A549 (cell line): ENCODE results near the gene ZNF134. TPM values are rescaled to one million over a fixed set of nuclear protein-coding genes. Genes with fewer than 3 reads are reported as not detected.
A peak's percentile ranks its signal among the peaks of the same experiment; 100 is the strongest.

Experiments used
- ATAC-seq, 2 experiments: fragments of 200-7000 bp in 1 of 2; fragments of >200 bp in 1 of 2; cut with Nextera tagmentation in 1 of 2; cut with Tn5 transposase in 1 of 2; 3 replicates each; pipeline versions ENCODE4 v1.8.0 to v1.9.1; 2018 to 2020; ENCODE audit warnings: mild to moderate bottlenecking in 1 of 2, moderate library complexity in 1 of 2
- CTCF ChIA-PET: fragments of 300-600 bp; sonication (Branson Sonifier 250); formaldehyde crosslinking; extraction: SDS; loops from one replicate; lab custom pipeline; 2021; ENCODE audit warnings: antibody characterized with exemption, inconsistent platforms; lab: Yijun Ruan, JAX
- POLR2A ChIA-PET: fragments of 350-600 bp; formaldehyde crosslinking; extraction: SDS; loops from one replicate; lab custom pipeline; 2021; ENCODE audit warnings: antibody characterized with exemption, inconsistent platforms; lab: Yijun Ruan, JAX
- DNase-seq, 2 experiments: peaks; one replicate each; pipeline versions ENCODE4 v3.0.0 to v3.0.0-alpha.2; 2011 to 2016; ENCODE audit warnings: low read depth in 1 of 2, low spot score in 1 of 2
- FAIRE-seq: peaks from 2 replicates; lab custom pipeline; 2011; peaks lifted over from hg19 to GRCh38; lab: Jason Lieb, UNC
- H3K27ac ChIP-seq, 2 experiments: fragments of >200 bp; sonication (Bioruptor Twin); formaldehyde crosslinking; 3 replicates each; pipeline ENCODE4 v1.5.1; 2016 to 2017
- H3K4me1 ChIP-seq: fragments of >200 bp; sonication (Bioruptor Twin); formaldehyde crosslinking; 3 replicates; pipeline ENCODE4 v1.6.1; 2016
- H3K4me2 ChIP-seq: fragments of >200 bp; sonication (Bioruptor Twin); formaldehyde crosslinking; 3 replicates; pipeline ENCODE4 v1.6.1; 2016
- H3K4me3 ChIP-seq: fragments of >200 bp; sonication (Bioruptor Twin); formaldehyde crosslinking; 3 replicates; pipeline ENCODE4 v1.5.1; 2016
- H3K9me3 ChIP-seq: fragments of >200 bp; sonication (Bioruptor Twin); formaldehyde crosslinking; 3 replicates; pipeline ENCODE4 v1.6.1; 2016
- ATOH8 ChIP-seq: fragments of 250-450 bp; sonication (Bioruptor Pico); IDR thresholded peaks from 2 replicates; pipeline ENCODE4 v1.5.0; 2020; ENCODE audit warnings: low read depth, mild to moderate bottlenecking, moderate library complexity
- BCL3 ChIP-seq: fragments of >200 bp; sonication (Bioruptor Twin); formaldehyde crosslinking; IDR thresholded peaks from 3 replicates; pipeline ENCODE4 v1.6.1; 2016
- CEBPB ChIP-seq, 2 experiments: fragments of >200 bp in 1 of 2; sonication (Bioruptor Twin) in 1 of 2; formaldehyde crosslinking in 1 of 2; IDR thresholded peaks; 2 replicates each; pipeline ENCODE4 v1.6.1; 2012 to 2016
- EHMT2 ChIP-seq: fragments of 200-600 bp; sonication (generic); IDR thresholded peaks from 2 replicates; pipeline ENCODE4 v1.6.1; 2016; ENCODE audit warnings: antibody characterized with exemption, low read depth, mild to moderate bottlenecking, moderate library complexity
- EP300 ChIP-seq, 2 experiments: fragments of >200 bp; sonication (Bioruptor Twin); formaldehyde crosslinking; IDR thresholded peaks; 2 replicates in 1 of 2; 3 replicates in 1 of 2; pipeline ENCODE4 v1.6.1; 2016 to 2017
- ESRRA ChIP-seq: fragments of 150-350 bp; IDR thresholded peaks from 2 replicates; pipeline ENCODE4 v1.6.1; 2014; ENCODE audit warnings: mild to moderate bottlenecking, low read length, borderline replicate concordance
- FOSL2 ChIP-seq, 2 experiments: fragments of 450-650 bp in 1 of 2; fragments of >200 bp in 1 of 2; sonication (Bioruptor Twin) in 1 of 2; formaldehyde crosslinking; IDR thresholded peaks; 2 replicates each; pipeline versions ENCODE4 v1.5.0 to v1.6.1; 2016 to 2020; ENCODE audit warnings: mild to moderate bottlenecking in 1 of 2, moderate library complexity in 1 of 2
- HDAC2 ChIP-seq: fragments of 200-600 bp; sonication (generic); IDR thresholded peaks from 2 replicates; pipeline ENCODE4 v1.6.1; 2016
- HOXA7 ChIP-seq: fragments of 250-450 bp; sonication (Bioruptor Pico); IDR thresholded peaks from 2 replicates; pipeline ENCODE4 v1.5.0; 2020; ENCODE audit warnings: mild to moderate bottlenecking, moderate library complexity
- JUN ChIP-seq, 2 experiments: fragments of >200 bp; sonication (Bioruptor Twin); formaldehyde crosslinking; IDR thresholded peaks; 2 replicates in 1 of 2; 3 replicates in 1 of 2; pipeline ENCODE4 v1.6.1; 2016 to 2017
- KDM1A ChIP-seq: fragments of 200-600 bp; sonication (generic); IDR thresholded peaks from 2 replicates; pipeline ENCODE4 v1.6.1; 2016; ENCODE audit warnings: low read depth, mild to moderate bottlenecking
- KDM5A ChIP-seq: fragments of 200-600 bp; sonication (generic); IDR thresholded peaks from 2 replicates; pipeline ENCODE4 v1.6.1; 2016; ENCODE audit warnings: antibody characterized with exemption, mild to moderate bottlenecking
- MAX ChIP-seq: IDR thresholded peaks from 2 replicates; pipeline ENCODE4 v1.6.1; 2012
- MYC ChIP-seq: IDR thresholded peaks from 2 replicates; pipeline ENCODE4 v1.6.1; 2012; ENCODE audit warnings: mild to moderate bottlenecking, inconsistent platforms, low read length, improper control_type of control experiment, borderline replicate concordance
- NPAS2 ChIP-seq: fragments of 250-450 bp; sonication (Bioruptor Pico); IDR thresholded peaks from 2 replicates; pipeline ENCODE4 v1.8.0; 2022; ENCODE audit warnings: mild to moderate bottlenecking, moderate library complexity, borderline replicate concordance
- PBX3 ChIP-seq: IDR thresholded peaks from 2 replicates; pipeline ENCODE4 v1.6.1; 2012
- PHF8 ChIP-seq: fragments of 200-600 bp; sonication (generic); IDR thresholded peaks from 2 replicates; pipeline ENCODE4 v1.6.1; 2016; ENCODE audit warnings: low read depth, mild to moderate bottlenecking, antibody characterized with exemption, moderate library complexity, borderline replicate concordance
- POLR2A ChIP-seq: IDR thresholded peaks from 2 replicates; pipeline ENCODE4 v1.6.1; 2012; ENCODE audit warnings: mild to moderate bottlenecking, low read length
- POLR2AphosphoS2 ChIP-seq: conservative IDR thresholded peaks from 2 replicates; pipeline ENCODE4 v1.6.1; 2012; ENCODE audit warnings: low read length, improper control_type of control experiment, inconsistent platforms
- RAD21 ChIP-seq, 2 experiments: fragments of >200 bp in 1 of 2; sonication (Bioruptor Twin) in 1 of 2; formaldehyde crosslinking in 1 of 2; IDR thresholded peaks in 1 of 2; conservative IDR thresholded peaks in 1 of 2; 2 replicates in 1 of 2; 3 replicates in 1 of 2; pipeline ENCODE4 v1.6.1; 2012 to 2018; ENCODE audit warnings: inconsistent platforms in 1 of 2
- SREBF2 ChIP-seq: fragments of 450-650 bp; IDR thresholded peaks from 2 replicates; pipeline ENCODE4 v1.6.1; 2014; ENCODE audit warnings: mild to moderate bottlenecking, moderate library complexity
- ZC3H11A ChIP-seq: fragments of 450-650 bp; IDR thresholded peaks from 2 replicates; pipeline ENCODE4 v1.6.1; 2014; ENCODE audit warnings: antibody characterized with exemption, mild to moderate bottlenecking
- WGBS: methylation state at CpG from one replicate; pipeline ENCODE4 v1.1.6; 2017; ENCODE audit errors: missing lambda C conversion rate; 5-methylcytosine and 5-hydroxymethylcytosine counted together
- polyA plus RNA-seq, 4 experiments: library from polyadenylated mRNA; depleted of rRNA in 3 of 4; stranded (reverse); fragments of >200 nt; fragmentation: RNase III in 1 of 4; extraction: RNeasy Plus Mini Kit Qiagen cat#74134 plus additional on column Dnase treatment in 1 of 4; gene quantifications; 2 replicates in 3 of 4; 3 replicates in 1 of 4; pipeline ENCODE4 v1.2.3, GENCODE V29; 2011 to 2017

The ZNF134 gene
- polyA plus RNA-seq, 2 of the 4 experiments (the other 2 are of a cell fraction), result 9.1 to 9.2 TPM

GRCh38 chr19:57632987-57633831 is 19.2 kb downstream of the ZNF134 start, which contains the start of gene ZNF211:
ZNF211 (plus strand) TSS chr19:57633168; CDS start chr19:57633347, 179 bp downstream.
- POLR2A ChIA-PET, result interaction anchor here (0.6 to 3.0 kb wide), 5 partner anchors 19 to 1265 kb away, joined by 3 to 16 read pairs (median 4); partner anchors contain the start of genes ZNF134, ZNF586 and ZNF606
- TF ChIP-seq MAX (peak; percentile 36; the same call in 1 of the 2 replicates), PBX3 (peak; percentile 97), POLR2A (peak; percentile 55), NPAS2 (CRISPR knock-in tag) (no peak), HOXA7 (CRISPR knock-in tag) (no peak), EP300 (IDR thresholded peaks at IDR 0.05) (no peak), PHF8 (peak; percentile 55; the same call in 1 of the 2 replicates), CEBPB (IDR thresholded peaks at IDR 0.05) (peak in 1 of 2 experiments; percentile 53; a peak in 1 of 4 replicates), JUN (IDR thresholded peaks at IDR 0.05) (peak; percentile 47 to 62; a peak in 2 of 5 replicates), FOSL2 (IDR thresholded peaks at IDR 0.05) (no peak), FOSL2 (CRISPR knock-in tag; IDR thresholded peaks at IDR 0.05) (no peak), EHMT2 (no peak)
- 11% methylated on average over 34 of the region's 59 CpGs for WGBS
- CTCF ChIA-PET, result interaction anchor here (0.6 to 1.5 kb wide), 4 partner anchors 15 to 328 kb away, joined by 3 to 4 read pairs (median 4); partner anchors contain the start of gene ZNF134
- peak; percentile 94 to 95 for DNase-seq
- peak; percentile 99 to 100 for ATAC-seq
- FAIRE-seq, result peak; percentile 68
- Histone ChIP-seq H3K4me3 (peak within 1 kb of the TSS; percentile 71), H3K4me2 (peak within 1 kb of the TSS; percentile 69), H3K27ac (peak within 1 kb of the TSS; percentile 78 to 89), H3K4me1 (no peaks in the 10 kb centered on the region), H3K9me3 (peaks cover 71% of the 10 kb centered on the region)

- 88% methylated on average over 6 of the region's 6 CpGs for WGBS
- H3K4me1 ChIP-seq, result no peaks in the 10 kb centered on the region
- peaks cover 71% of the 10 kb centered on the region for H3K9me3 ChIP-seq
- peak in 1 of 2 experiments; percentile 7; a peak in 2 of 6 replicates for ATAC-seq
- ChIA-PET CTCF (interaction anchor here (0.6 to 1.3 kb wide), 3 partner anchors 16 to 283 kb away, joined by 3 to 4 read pairs (median 4); partner anchors contain the start of genes ZNF134 and ZNF417), POLR2A (interaction anchor here (3.0 kb wide), 1 partner anchor 19 kb away, joined by 16 read pairs; the partner anchor contains the start of gene ZNF134)
- peak overlapping the region; percentile 78 to 89; a peak in 4 of 6 replicates for H3K27ac ChIP-seq
- TF ChIP-seq KDM5A (no peak), HDAC2 (no peak), BCL3 (no peak)
- H3K4me2 ChIP-seq, result peak overlapping the region; percentile 69
- H3K4me3 ChIP-seq, result peak overlapping the region; percentile 71
- FAIRE-seq, result no peak
- no peak for DNase-seq
Measured at GRCh38 chr19:57633832-57634131, 19.7 kb downstream of the ZNF134 start.

GRCh38 chr19:57637379-57637778 is 23.3 kb downstream of the ZNF134 start:
- TF ChIP-seq ZC3H11A, result no peak
- TF ChIP-seq POLR2AphosphoS2, result no peak
- TF ChIP-seq RAD21 (conservative IDR thresholded peaks at IDR 0.05 in 1 of 2, IDR thresholded peaks at IDR 0.05 in 1 of 2), result no peak
- no peak for TF ChIP-seq MYC
- no peak for TF ChIP-seq KDM5A
- TF ChIP-seq ATOH8 (CRISPR knock-in tag), result no peak
- no peak for TF ChIP-seq KDM1A
- no peak for TF ChIP-seq SREBF2
- no peak for TF ChIP-seq ESRRA
- no peak for TF ChIP-seq HOXA7 (CRISPR knock-in tag)
- Histone ChIP-seq H3K9me3 (peaks cover 83% of the 10 kb centered on the region), H3K4me3 (no peak overlapping the region), H3K4me1 (no peaks in the 10 kb centered on the region), H3K27ac (no peak overlapping the region), H3K4me2 (no peak overlapping the region)
- POLR2A ChIA-PET, result no interaction called here
- no peak for FAIRE-seq
- no peak for DNase-seq
- WGBS, result 85% methylated on average over 4 of the region's 4 CpGs
- CTCF ChIA-PET, result no interaction called here
- no peak for ATAC-seq
